GM19193 (cell line): ENCODE results near the gene DDX51.
A peak's percentile ranks its signal among the peaks of the same experiment; 100 is the strongest.

Source experiments
- POLR2A ChIP-seq: IDR thresholded peaks from 4 replicates; pipeline ENCODE4 v1.6.1; 2011; ENCODE audit not compliant: insufficient read depth, insufficient read length; ENCODE audit errors: extremely low read depth

Gene DDX51, protein sequence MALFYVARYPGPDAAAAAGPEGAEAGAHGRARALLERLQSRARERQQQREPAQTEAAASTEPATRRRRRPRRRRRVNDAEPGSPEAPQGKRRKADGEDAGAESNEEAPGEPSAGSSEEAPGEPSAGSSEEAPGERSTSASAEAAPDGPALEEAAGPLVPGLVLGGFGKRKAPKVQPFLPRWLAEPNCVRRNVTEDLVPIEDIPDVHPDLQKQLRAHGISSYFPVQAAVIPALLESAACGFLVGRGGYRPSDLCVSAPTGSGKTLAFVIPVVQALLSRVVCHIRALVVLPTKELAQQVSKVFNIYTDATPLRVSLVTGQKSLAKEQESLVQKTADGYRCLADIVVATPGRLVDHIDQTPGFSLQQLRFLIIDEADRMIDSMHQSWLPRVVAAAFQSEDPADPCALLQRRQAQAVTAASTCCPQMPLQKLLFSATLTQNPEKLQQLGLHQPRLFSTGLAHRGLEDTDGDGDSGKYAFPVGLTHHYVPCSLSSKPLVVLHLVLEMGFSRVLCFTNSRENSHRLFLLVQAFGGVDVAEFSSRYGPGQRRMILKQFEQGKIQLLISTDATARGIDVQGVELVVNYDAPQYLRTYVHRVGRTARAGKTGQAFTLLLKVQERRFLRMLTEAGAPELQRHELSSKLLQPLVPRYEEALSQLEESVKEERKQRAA

DNA sequence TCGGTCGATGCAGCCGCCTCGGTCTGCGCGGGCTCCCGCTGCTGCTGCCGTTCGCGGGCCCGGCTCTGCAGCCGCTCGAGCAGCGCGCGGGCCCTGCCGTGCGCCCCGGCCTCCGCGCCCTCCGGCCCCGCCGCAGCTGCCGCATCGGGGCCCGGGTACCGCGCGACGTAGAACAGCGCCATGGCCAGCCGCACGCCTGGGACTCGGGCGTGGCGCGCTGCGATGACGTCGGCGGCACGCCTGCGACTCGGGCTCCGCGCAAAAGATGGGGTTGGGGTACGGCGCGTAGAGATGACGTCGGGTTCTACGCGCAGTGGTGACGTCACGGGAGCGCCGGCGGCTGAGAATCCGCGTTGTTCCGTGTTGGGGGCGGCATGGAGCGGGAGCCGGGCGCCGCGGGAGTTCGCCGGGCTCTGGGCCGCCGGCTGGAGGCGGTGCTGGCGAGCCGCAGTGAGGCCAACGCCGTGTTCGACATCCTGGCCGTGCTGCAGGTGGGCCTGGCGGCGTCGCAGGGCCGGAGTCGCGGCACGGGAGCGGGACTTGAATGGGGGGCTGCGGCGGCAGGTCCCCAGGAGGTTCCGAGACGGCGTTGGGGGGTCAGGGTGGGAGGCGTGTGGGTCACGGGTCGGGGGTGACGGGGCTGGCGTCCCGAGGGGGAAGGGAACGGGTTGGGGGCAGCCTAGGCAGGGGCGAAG is at the start of gene DDX51, which contains the start of gene NOC4L:
Gene DDX51, minus strand, starts transcription at position 205 of the 695 bp plus-strand sequence. Its CDS starts 23 bp downstream, at position 182.
Gene NOC4L, plus strand, starts transcription at position 343 of the 695 bp plus-strand sequence. Its CDS starts 32 bp downstream, at position 375.
- TF ChIP-seq POLR2A = peak; percentile 90

DNA sequence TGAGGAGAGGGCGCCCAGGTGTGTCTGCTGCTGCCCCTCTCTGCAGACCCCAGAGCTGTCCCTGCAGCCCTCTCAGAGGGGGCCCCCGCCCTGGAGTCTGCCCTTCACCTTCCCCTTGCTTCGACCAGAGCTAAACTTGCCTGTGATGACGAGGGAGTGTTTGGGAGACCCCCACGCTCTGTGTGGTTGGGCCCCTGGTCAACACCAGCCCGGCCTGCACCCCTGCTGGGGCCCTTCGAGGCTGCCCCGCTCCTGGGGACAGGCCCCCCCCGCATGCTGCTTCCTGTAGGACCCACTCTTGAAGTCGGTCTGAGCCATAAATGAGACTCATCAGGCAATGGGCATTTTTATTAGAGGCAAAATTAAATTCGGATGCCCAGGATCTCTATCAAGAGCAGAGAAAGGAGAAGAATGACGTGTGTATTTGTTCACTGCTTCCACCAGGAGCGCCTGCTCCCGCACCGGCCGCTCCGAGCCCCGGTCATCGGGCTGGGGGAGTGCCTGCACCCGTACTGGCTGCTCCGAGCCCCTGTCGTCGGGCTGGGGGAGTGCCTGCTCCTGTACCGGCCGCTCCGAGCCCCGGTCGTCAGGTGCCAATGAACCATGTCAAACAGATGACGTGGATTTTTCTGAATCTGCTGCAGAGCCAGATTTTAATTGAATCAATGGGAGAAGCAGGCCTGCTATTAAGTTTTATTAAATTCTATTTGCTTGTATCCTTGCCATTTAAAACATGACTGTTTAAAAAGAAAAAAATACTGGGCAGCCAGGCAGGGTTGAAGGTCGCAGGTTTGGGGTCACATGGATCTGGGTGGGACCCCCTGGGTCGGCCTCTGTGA is 47.8 kb upstream of the DDX51 start:
- TF ChIP-seq POLR2A = no peak

DNA sequence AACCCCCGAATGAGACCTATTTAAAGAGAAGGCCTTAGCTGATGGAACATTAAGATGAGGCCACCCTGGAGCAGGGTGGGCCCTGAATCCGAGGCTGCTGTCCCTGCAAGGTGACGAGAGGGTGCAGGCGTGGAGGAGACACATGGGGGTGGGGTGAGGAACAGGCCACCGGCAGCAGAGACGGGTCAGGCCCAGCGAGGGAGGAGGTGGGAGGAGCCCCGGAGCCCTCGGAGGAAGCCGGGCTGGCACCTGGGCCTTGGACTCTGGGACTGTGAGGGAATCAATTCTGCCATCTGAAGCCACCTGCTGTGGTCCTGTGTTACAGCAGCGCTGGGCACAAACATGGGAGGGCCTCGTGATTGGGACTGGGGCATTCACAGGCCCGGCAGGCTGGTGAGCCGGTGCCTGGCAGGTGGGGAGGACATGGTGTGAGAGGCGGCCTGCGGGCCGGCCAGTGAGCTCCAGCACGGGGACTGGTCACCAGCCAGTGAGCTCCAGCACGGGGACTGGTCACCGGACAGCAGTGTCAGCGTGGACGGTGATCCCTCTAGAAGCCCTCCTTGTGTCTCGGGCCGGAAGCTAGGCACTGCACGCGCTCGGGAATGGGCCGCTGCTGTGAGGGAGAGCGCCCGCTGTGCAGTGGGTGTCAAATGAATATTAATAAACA is 46.8 kb upstream of the DDX51 start:
- no peak for TF ChIP-seq POLR2A

DNA sequence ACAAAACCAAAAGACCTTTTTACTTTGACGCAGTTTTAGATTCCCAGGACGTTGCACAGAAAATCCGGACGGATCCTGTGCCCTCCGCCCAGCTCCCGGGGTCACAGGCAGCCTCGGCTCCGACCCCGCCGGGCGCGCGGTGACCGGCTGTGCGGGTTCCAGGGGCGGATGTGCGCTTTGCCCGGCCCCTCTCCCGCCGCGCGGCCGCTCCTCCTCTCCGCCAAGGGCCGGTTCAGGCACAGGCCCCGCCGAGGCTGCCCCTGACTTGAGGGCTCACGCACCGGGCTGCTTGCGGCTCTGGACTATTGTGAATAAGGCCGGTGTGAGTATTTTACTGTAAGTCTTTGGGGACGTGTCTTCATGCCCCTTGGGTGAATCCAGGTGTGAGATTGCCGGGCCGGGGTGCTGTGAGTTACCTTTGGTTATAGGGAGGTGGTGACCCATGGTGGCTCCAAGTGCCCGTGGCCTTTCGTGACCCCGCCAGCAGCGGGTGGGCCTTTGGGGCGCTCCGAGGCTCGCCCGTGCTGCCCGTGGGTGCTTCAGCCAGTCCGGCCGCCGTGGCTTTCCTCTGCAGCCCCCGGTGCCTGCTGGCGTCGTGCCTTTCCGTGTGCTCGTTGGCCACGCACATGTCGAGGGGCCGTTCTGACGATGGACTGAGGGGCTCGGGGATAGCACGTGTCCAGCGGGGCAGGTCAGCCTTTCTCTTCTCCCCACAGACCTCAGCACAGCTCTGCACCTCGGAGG is 46.1 kb upstream of the DDX51 start:
- no peak for TF ChIP-seq POLR2A

DNA sequence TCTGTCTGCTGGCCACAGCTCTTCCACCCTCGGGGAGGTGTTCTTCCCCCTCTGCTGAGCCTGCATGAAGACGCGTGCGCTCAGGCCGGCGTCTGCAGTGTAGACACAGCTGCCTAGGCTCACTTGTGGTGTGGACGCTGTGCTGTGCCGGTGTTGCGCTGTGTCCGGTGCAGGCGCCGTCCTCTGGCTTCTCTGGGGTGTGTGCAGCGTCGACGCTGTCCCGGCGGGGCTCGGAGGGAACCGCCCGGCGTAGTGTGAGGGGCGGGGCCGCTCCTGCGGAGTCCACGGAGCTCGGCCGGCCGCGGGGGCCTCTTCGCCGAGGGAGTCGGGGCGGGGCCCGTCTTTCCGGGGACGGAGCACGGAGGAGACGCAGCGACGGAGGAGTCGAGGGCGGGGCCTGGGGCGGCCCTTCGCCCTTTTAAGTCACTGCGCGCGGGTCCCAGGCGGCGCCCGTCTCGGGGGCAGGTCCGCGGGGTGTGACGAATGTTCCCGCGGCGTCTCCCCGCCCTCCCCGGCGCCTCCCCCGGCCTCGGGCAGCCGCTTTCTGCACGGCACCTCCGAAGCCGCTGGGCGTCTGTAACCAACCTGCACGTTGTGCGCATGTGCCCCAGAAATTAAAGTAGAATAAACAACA is 45.4 kb upstream of the DDX51 start:
- no peak for TF ChIP-seq POLR2A

DNA sequence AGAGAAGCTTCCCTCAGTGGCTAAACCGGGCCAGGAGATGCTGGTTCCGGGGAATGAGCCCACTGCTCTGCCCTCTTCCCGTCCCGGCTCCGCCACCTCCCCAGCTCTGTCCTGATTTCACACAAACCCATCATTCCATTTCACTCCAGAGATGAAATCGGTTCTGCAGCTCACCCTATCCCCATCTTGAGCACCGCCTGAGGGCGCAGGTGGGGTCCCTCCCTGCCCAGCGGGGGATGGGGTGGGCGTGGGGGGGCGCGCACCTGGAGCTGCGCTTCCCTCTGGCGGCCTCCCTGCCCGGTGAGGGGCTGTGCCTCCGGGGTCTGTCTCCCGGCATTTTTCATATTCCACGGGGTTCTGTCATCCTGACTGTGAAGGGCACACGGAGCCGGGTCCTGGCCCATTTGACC is 44.8 kb upstream of the DDX51 start:
- no peak for TF ChIP-seq POLR2A

DNA sequence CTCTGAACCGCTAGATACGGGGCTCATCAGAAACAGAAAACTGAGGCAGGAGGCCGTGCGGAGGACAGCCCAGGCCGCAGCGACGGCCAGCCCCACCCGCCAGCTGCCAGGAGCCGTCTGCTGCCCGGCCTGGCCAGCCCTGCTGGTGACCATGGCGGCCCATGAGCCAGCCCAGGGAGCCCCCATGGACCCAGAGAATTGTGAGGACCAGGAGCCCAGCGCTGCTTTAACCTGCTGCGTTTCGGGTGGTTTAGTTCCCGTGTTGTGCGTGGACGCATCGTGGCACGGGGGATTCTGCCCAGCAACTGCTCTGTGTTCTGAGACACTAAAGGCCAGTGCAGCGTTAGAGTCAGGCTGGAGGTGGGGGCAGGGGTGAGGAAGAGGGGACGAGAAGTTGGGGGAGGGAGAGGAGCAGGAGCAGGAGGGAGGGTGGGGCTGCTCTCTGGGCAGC is 44.4 kb upstream of the DDX51 start:
- no peak for TF ChIP-seq POLR2A

DNA sequence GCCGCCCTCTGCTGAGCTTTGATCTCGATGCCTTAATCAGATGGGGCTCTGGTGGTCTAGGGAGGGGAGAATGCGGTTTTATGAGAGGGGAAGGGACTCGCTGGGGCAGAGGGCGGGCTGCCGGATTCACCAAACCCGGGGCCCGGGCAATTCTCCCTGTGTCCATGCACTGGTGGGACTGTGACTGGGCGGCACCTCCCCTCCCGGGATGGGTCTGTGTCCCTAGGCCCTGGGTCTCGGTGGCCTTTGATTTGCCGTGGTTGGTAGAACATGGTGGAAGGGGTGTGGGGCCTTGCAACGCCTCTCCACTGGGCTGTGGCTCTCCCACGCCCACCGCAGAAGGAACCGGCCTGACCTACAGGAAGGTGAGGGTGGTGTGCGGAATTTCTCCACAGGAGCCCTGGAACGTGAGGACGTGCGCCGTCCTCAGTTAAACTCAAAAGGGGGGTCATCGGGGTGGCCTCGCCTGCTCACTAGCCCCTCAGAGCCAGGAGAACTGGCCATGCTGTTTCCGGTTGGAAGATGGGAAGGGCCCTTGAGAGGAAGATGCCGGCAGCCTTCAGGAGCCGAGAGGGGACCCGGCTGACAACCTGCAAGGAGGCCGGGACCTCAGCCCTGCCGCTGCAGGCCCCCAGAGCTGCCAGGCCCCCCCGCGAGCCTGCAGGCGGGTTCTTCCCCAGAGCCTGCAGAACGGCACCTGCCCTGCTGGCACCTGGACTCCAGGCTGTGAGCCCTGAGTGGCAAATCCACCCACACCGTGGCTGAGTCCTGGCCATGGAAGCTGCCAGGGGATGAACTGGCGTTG is 43.7 kb upstream of the DDX51 start:
- TF ChIP-seq POLR2A = no peak

DNA sequence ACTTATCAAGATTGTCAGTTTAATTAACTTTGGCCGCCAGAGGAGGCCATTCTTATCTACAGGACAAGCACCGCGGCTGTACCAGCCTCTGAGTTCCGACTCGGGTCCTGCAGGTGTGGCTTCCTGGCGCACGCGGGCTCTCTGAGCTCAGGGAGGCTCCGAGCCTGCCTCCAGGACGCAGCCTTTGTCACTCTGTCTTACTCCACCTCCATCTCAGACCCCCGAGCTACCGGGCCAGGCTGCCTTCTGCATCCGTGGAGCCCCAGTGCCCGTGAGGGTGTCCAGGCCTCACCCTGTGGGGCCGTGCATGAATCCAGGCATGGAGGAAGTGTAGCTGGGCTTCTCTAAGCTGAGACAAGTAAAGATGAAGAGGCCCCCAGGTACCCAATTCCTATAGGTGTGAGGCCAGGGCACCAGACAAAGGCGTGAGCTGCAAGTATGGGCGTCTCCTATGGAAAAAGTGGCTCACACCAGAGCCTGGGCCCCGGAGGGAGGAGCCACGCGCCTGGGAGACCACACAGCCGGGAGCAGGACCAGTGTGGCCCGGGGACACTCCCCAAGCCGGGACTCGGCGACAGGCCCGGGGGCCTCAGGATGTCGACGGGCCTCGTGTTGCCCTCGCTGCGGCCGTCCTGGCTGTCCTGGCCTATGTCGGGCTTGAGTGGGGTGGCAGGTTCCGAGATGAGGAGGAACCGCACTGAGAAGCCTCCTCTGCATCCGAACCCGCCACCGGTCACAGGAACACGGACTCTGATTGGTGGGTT is 42.9 kb upstream of the DDX51 start:
- no peak for TF ChIP-seq POLR2A

DNA sequence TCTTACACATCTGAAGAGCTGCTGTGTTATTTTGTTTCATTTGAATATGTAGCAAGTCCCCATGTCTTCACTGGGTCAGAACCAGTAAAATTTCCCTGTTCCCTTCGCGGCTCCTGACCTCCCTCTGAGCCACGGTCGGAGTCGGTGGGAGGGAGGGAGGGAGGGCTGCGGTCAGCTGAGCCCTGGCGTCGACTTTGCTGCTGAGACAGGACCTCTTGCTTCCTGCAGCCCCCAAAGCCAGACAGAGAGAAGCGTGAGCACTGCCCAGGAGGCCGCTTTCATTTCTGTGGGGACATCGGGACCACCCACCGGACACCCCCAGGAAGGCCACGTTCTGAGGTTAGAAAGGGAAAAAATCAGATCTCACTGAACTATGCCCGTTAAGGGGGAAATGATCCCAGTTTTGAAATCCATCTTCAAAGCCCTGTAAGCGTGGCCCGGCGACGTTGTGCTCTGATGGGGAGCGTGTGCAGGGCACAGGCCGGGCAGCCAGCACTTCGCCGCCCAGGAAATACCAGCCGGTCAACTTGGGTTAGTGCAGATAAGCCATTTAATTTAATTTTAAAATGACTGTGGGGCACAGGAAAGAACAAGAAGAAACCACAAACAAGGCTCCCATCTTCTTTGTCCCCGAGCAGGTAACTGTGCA is 42.2 kb upstream of the DDX51 start:
- no peak for TF ChIP-seq POLR2A

DNA sequence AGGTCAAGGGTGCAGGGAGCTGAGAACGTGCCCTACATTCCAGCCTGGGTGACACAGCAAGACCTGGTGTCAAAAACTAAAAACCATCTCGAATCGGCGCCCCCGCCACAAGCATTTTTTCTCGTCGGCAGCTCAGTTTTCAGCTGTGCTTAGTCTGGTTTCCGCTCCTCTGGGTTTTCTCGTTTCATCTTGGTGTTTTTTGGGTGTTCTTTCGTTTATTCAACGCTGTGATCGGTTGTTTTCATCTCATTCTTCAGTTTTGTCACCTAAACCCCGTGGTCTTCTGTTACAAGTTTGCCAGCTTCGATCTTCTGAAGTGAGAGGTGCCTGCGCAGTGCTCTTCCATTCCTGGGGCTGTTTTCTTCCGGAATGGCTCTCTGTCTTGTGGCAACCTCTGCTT is 41.6 kb upstream of the DDX51 start:
- TF ChIP-seq POLR2A = no peak
